Fibroblast of lung (primary cell): ENCODE data around the gene ZNF334. TPM values are rescaled to one million over a fixed set of nuclear protein-coding genes. Genes with fewer than 3 reads are reported as not detected.
A peak's percentile ranks its signal among the peaks of the same experiment; 100 is the strongest.

ENCODE experiments used
- DNase-seq, 2 donors: peaks; one replicate each; pipeline versions ENCODE4 v3.0.0 to v3.0.0-alpha.2; 2010; ENCODE audit warnings: low read depth in 2 of 2
- H2AFZ ChIP-seq: 2 replicates; pipeline ENCODE4 v1.5.1; 2012; ENCODE audit warnings: low read length, control low read depth, inconsistent platforms
- H3K27ac ChIP-seq: 2 replicates; pipeline ENCODE4 v1.5.1; 2011; ENCODE audit warnings: low read length, control low read depth; ENCODE audit not compliant: insufficient read depth
- H3K27me3 ChIP-seq: 2 replicates; pipeline ENCODE4 v1.5.1; 2011; ENCODE audit warnings: mild to moderate bottlenecking, low read length; ENCODE audit not compliant: control insufficient read depth, insufficient read depth
- H3K36me3 ChIP-seq: 2 replicates; pipeline ENCODE4 v1.5.1; 2011; ENCODE audit warnings: low read length; ENCODE audit not compliant: control insufficient read depth, insufficient read depth
- H3K4me1 ChIP-seq: 2 replicates; pipeline ENCODE4 v1.5.1; 2011; ENCODE audit warnings: low read length; ENCODE audit not compliant: control insufficient read depth, insufficient read depth; ENCODE audit errors: extremely low read depth
- H3K4me2 ChIP-seq: 2 replicates; pipeline ENCODE4 v1.5.1; 2011; ENCODE audit warnings: low read length, control low read depth; ENCODE audit not compliant: insufficient read depth; ENCODE audit errors: extremely low read depth
- H3K4me3 ChIP-seq, 4 experiments: fragments of 200-600 bp in 1 of 4; sonication (generic) in 1 of 4; replicated peaks in 1 of 4; 2 replicates each; pipeline ENCODE4 v1.5.1; 2011 to 2016; ENCODE audit warnings: low read length in 4 of 4, low read depth in 3 of 4, mild to moderate bottlenecking in 3 of 4, control low read depth in 2 of 4, inconsistent platforms in 1 of 4, mixed read lengths in 1 of 4; ENCODE audit not compliant: insufficient read depth in 1 of 4; ENCODE audit errors: control extremely low read depth in 1 of 4
- H3K79me2 ChIP-seq: 2 replicates; pipeline ENCODE4 v1.5.1; 2012; ENCODE audit warnings: mild to moderate bottlenecking, low read length, inconsistent platforms; ENCODE audit not compliant: control insufficient read depth, insufficient read depth
- H3K9ac ChIP-seq: 2 replicates; pipeline ENCODE4 v1.5.1; 2011; ENCODE audit warnings: mild to moderate bottlenecking, low read length, control low read depth; ENCODE audit not compliant: insufficient read depth
- H3K9me3 ChIP-seq: 2 replicates; pipeline ENCODE4 v1.5.1; 2012; ENCODE audit warnings: low read depth, low read length; ENCODE audit not compliant: control insufficient read depth, insufficient read depth
- H4K20me1 ChIP-seq: 2 replicates; pipeline ENCODE4 v1.5.1; 2011; ENCODE audit warnings: low read length; ENCODE audit not compliant: control insufficient read depth, insufficient read depth; ENCODE audit errors: extremely low read depth
- EZH2 ChIP-seq: IDR thresholded peaks from 2 replicates; pipeline ENCODE4 v1.5.1; 2012; ENCODE audit warnings: low read length, control low read depth, mild to moderate bottlenecking; ENCODE audit errors: missing control alignments
- polyA plus RNA-seq, 2 donors: library from polyadenylated mRNA; depleted of rRNA in 1 of 2; stranded (reverse) in 1 of 2; unstranded in 1 of 2; fragments of >200 nt; gene quantifications; 2 replicates each; pipeline ENCODE4 v1.2.1, GENCODE V29; 2011 to 2012; ENCODE audit warnings: missing spikeins in 1 of 2
- total RNA-seq: library from RNA; depleted of rRNA; stranded (reverse); fragments of >200 nt; gene quantifications from 2 replicates; pipeline ENCODE4 v1.2.1, GENCODE V29; 2014
- TF ChIP-seq, protein P1 (sequence below), 2 donors: IDR thresholded peaks in 1 of 2; conservative IDR thresholded peaks in 1 of 2; 1 replicate in 1 of 2; 2 replicates in 1 of 2; pipeline ENCODE4 v1.5.1; 2011 to 2012; ENCODE audit warnings: low read length in 2 of 2, control low read depth in 1 of 2, inconsistent platforms in 1 of 2, low read depth in 1 of 2, mild to moderate bottlenecking in 1 of 2

The ZNF334 gene
- total and polyA plus RNA-seq, 2 donors (not counting 1 experiment from before 2014, with no cell fraction given), result 0.99 to 7.9 TPM

DNA sequence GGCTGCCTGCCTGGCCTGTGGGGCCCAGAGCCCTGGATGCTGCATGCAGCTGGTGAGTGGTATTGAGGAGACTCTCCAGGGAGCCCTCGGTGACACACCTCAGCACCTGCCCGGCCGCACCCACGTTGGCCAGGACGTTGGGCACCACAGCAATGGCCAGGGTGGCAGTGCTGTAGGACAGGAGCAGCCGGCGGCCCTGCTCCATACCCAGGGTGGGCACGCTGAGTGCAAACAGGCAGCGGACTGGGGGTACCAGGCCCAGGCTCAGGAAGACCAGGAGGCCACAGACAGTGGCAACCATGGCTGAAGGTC, 32.4 kb upstream of the ZNF334 start:
- TF ChIP-seq, protein P1, sequence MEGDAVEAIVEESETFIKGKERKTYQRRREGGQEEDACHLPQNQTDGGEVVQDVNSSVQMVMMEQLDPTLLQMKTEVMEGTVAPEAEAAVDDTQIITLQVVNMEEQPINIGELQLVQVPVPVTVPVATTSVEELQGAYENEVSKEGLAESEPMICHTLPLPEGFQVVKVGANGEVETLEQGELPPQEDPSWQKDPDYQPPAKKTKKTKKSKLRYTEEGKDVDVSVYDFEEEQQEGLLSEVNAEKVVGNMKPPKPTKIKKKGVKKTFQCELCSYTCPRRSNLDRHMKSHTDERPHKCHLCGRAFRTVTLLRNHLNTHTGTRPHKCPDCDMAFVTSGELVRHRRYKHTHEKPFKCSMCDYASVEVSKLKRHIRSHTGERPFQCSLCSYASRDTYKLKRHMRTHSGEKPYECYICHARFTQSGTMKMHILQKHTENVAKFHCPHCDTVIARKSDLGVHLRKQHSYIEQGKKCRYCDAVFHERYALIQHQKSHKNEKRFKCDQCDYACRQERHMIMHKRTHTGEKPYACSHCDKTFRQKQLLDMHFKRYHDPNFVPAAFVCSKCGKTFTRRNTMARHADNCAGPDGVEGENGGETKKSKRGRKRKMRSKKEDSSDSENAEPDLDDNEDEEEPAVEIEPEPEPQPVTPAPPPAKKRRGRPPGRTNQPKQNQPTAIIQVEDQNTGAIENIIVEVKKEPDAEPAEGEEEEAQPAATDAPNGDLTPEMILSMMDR (conservative IDR thresholded peaks at IDR 0.05 in 1 of 2, IDR thresholded peaks at IDR 0.05 in 1 of 2; ENCODE audit: low read depth in 1 of 2, low read length in 2 of 2), result no peak
- no peak for TF ChIP-seq EZH2
- Histone ChIP-seq H2AFZ (no peak overlapping the region), H3K9ac (no peak overlapping the region), H3K9me3 (no peaks in the 10 kb centered on the region), H4K20me1 (no peaks in the 10 kb centered on the region), H3K4me1 (no peaks in the 10 kb centered on the region), H3K27ac (no peak overlapping the region), H3K4me2 (no peak overlapping the region), H3K4me3 (no peak overlapping the region), H3K36me3 (no peaks in the 10 kb centered on the region), H3K27me3 (no peaks in the 10 kb centered on the region), H3K79me2 (no peaks in the 10 kb centered on the region)
- DNase-seq, result no peak

DNA sequence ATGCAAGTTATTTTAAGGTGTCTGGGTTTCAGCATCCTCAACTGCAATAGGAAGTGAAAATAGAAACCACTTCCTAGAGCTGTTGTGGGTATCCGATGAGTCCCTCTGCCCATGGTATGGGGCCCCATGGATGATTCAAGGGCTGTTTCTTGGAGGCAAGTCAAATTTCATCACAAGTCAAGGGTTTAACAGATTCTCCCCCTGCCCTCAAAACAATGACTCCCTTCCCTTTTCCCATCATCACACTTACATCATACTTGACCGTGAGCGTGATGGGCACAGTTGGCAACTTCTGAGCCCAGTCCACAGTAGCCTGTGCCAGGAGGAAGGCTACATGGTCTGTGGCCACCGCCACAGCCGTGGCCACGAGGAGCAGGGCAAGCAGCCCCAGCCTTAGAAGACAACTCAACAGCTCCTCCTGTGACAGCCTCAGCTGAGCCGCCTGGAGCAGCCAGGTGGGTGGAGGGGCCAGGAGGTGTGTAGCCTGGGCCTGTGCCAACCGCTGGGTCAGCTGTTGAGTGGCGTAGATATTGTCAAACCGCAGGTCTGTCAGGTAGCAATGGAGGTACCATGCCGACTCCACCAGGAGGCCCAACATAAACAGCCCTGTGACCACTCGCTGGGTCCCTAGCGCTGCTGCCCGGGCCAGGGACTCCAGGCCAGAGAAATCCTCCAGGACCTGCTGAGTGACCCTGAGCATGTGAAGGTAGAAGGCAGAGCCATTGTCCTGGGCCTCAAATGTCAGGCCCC, 31.9 kb upstream of the ZNF334 start:
- Histone ChIP-seq H3K9me3 (no peaks in the 10 kb centered on the region), H2AFZ (no peak overlapping the region), H3K79me2 (no peaks in the 10 kb centered on the region), H3K36me3 (no peaks in the 10 kb centered on the region), H3K27me3 (no peaks in the 10 kb centered on the region), H3K4me3 (no peak overlapping the region), H3K4me2 (no peak overlapping the region), H3K4me1 (no peaks in the 10 kb centered on the region), H4K20me1 (no peaks in the 10 kb centered on the region), H3K27ac (no peak overlapping the region), H3K9ac (no peak overlapping the region)
- peak in 1 of 2 donors; percentile 75 for DNase-seq
- TF ChIP-seq, protein P1 (conservative IDR thresholded peaks at IDR 0.05 in 1 of 2, IDR thresholded peaks at IDR 0.05 in 1 of 2; ENCODE audit: low read depth in 1 of 2, low read length in 2 of 2), result no peak
- no peak for TF ChIP-seq EZH2

DNA sequence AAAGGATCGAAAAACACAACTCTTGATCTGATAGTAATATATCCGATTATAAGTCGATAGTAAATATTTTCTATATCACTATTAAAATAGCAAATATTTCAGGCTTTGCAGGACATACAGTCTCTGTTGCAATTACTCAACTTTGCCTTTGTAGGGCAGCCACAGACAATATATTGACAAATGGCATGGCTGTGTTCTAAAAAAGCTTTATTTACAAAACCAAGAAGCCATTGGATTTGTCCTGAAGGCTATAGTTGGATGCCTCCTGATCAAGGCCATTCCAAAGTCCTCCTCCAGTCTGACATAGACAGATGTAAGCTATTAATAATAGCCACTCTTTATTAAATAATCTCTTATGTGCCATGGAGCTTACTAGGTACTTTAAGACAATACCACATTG, 31.2 kb upstream of the ZNF334 start:
- no peak overlapping the region for H3K27ac ChIP-seq
- no peak overlapping the region for H3K9ac ChIP-seq
- H3K4me2 ChIP-seq, result no peak overlapping the region
- H4K20me1 ChIP-seq, result no peaks in the 10 kb centered on the region
- no peaks in the 10 kb centered on the region for H3K9me3 ChIP-seq
- H2AFZ ChIP-seq, result no peak overlapping the region
- H3K4me3 ChIP-seq, result no peak overlapping the region
- no peaks in the 10 kb centered on the region for H3K27me3 ChIP-seq
- no peaks in the 10 kb centered on the region for H3K36me3 ChIP-seq
- H3K79me2 ChIP-seq, result no peaks in the 10 kb centered on the region
- peak in 1 of 2 donors; percentile 51 for DNase-seq
- no peaks in the 10 kb centered on the region for H3K4me1 ChIP-seq
- no peak for TF ChIP-seq EZH2
- TF ChIP-seq, protein P1 (conservative IDR thresholded peaks at IDR 0.05 in 1 of 2, IDR thresholded peaks at IDR 0.05 in 1 of 2; ENCODE audit: low read depth in 1 of 2, low read length in 2 of 2), result peak in 1 of 2 donors; percentile 18
